Lower lobe of right lung (tissue), 2 donors: Measurements from ENCODE around the gene C1orf198. TPM values are rescaled to one million over a fixed set of nuclear protein-coding genes. Genes with fewer than 3 reads are reported as not detected.

Source experiments
- ATAC-seq, 2 donors: fragments of 200-7000 bp; cut with Tn5 transposase; one replicate each; pipeline ENCODE4 v1.9.1; 2020 to 2022; ENCODE audit warnings: mild to moderate bottlenecking in 2 of 2, moderate library complexity in 2 of 2
- DNase-seq: peaks from one replicate; pipeline ENCODE4 v3.0.0-alpha.2; 2020
- H3K27ac ChIP-seq: fragments of 200-600 bp; one replicate; pipeline ENCODE4 v1.8.0; 2022
- H3K27me3 ChIP-seq: fragments of 200-600 bp; one replicate; pipeline ENCODE4 v1.8.0; 2022; ENCODE audit warnings: low read depth
- H3K36me3 ChIP-seq: fragments of 200-600 bp; one replicate; pipeline ENCODE4 v1.8.0; 2022; ENCODE audit warnings: mild to moderate bottlenecking
- H3K4me1 ChIP-seq: fragments of 200-600 bp; one replicate; pipeline ENCODE4 v1.8.0; 2022
- H3K4me3 ChIP-seq: fragments of 200-600 bp; one replicate; pipeline ENCODE4 v1.8.0; 2022; ENCODE audit warnings: mild to moderate bottlenecking
- H3K9me3 ChIP-seq: fragments of 200-600 bp; one replicate; pipeline ENCODE4 v1.8.0; 2022
- CTCF ChIP-seq: fragments of 200-600 bp; IDR thresholded peaks from one replicate; pipeline ENCODE4 v1.8.0; 2022; ENCODE audit warnings: antibody characterized with exemption, mild to moderate bottlenecking
- intact Hi-C: fragments of 100-400 bp; cut with DNase I; formaldehyde crosslinking; loops from one replicate; pipeline ENCODE4 v1.11.0; 2022
- total RNA-seq: library from RNA; stranded (reverse); fragmentation: NEBNext Ultra II Directional; extraction: Animal tissue kit (Norgen Biotek cat#: 25700); gene quantifications from one replicate; pipeline ENCODE4 v1.2.1, GENCODE V29; 2021
- donor health status: DM: no; HTN: yes; CAD: no; lungs with severe emphysema.

Gene C1orf198
- total RNA-seq, 1 donor from 2014 or later, result 101 TPM

DNA sequence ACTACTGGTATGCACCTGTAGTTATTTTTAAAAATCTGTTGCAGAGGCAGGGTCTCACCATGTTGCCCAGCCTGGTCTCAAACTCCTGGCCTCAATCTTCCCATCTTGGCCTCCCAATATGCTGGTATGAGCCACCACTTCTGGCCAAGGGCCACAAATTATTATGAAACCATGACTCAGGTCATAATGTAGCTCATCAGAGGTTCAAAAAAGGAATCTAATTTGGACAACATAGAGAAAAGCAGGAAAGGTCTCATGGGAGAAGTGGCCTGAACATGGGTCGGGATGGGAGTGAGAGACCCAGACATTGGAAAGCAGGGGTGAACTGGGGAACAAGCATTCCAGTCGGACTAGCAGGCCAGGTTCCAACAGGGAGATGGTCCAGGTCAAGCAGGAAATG, 45.2 kb upstream of the C1orf198 start:
- TF ChIP-seq CTCF, result no peak
- peaks cover 5% of the 10 kb centered on the region for H3K4me1 ChIP-seq
- H3K27ac ChIP-seq, result no peak overlapping the region
- no peaks in the 10 kb centered on the region for H3K27me3 ChIP-seq
- no peak overlapping the region for H3K4me3 ChIP-seq
- no peaks in the 10 kb centered on the region for H3K9me3 ChIP-seq
- ATAC-seq (no peak), DNase-seq (no peak)
- H3K36me3 ChIP-seq, result peaks cover 77% of the 10 kb centered on the region
- intact Hi-C loops, result loop anchor here (10.0 kb wide), 1 partner anchor 99 kb away; no protein-coding TSS in a partner anchor

DNA sequence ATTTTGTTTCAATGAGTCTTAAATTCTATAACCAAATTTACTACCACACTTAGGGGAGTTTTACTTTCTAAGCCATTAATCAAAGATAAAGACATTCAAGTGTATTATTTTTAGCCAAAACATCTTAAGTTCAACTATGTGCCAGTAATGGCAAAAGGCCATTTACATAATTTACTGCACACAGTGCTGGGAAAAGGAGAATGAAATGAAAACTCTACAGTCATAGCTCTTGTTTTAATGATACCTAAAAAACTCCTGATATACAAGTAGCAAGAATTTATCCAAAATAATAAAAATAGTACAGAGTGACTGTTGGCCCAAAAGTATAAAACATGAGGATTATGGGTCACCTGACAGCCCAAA, 42.4 kb upstream of the C1orf198 start:
- TF ChIP-seq CTCF, result no peak
- DNase-seq (no peak), ATAC-seq (no peak)
- Histone ChIP-seq H3K4me1 (peaks cover 8% of the 10 kb centered on the region), H3K9me3 (no peaks in the 10 kb centered on the region), H3K27me3 (no peaks in the 10 kb centered on the region), H3K36me3 (peaks cover 90% of the 10 kb centered on the region), H3K4me3 (no peak overlapping the region), H3K27ac (no peak overlapping the region)
- intact Hi-C loops, result loop anchor here (10.0 kb wide), 1 partner anchor 96 kb away; no protein-coding TSS in a partner anchor

- Histone ChIP-seq H3K4me3 (no peak overlapping the region), H3K27me3 (no peaks in the 10 kb centered on the region), H3K36me3 (peaks cover 88% of the 10 kb centered on the region), H3K4me1 (peaks cover 8% of the 10 kb centered on the region), H3K9me3 (no peaks in the 10 kb centered on the region), H3K27ac (no peak overlapping the region)
- no peak for ATAC-seq
- no peak for DNase-seq
- intact Hi-C loops, result loop anchor here (10.0 kb wide), 1 partner anchor 95 kb away; no protein-coding TSS in a partner anchor
- TF ChIP-seq CTCF, result no peak
Measured at GRCh38 chr1:230909974-230910754, 41.8 kb upstream of the C1orf198 start.

DNA sequence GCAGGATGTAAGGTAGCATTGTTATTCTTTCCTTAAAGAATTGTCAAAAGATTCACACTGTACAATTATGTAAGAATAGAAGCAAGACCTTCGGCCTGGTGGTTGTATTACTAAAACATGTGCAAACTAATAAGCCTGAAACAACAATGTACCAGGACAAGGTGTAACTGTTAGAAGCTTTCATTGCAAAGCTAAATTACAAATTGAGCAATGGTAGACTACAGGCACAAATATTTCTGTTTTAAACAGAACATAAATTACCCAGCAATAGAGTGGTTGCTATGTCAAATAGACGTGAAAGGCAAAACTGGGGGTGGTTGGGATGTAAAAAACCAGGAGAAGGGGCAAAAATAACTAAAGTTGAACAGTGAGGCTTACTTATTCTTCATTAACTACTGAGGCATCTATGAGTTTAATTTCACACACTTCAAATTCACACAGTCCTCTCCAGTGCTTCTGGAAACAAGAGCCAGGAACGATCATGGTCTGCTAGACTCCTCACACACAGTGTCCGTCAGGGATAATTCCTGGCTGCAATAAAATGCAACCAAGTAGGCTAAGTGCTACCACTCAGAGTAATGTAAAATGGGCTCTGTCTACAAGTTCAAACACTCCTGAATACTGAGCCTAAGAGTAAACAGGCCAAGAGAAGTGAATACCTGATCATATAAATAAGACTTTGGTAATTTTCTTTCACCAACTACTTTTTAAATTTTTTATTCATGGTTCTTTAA, 39.3 kb upstream of the C1orf198 start:
- Histone ChIP-seq H3K27ac (peak overlapping the region; percentile 21), H3K4me3 (no peak overlapping the region), H3K9me3 (no peaks in the 10 kb centered on the region), H3K27me3 (no peaks in the 10 kb centered on the region), H3K36me3 (peaks cover 79% of the 10 kb centered on the region), H3K4me1 (peaks cover 8% of the 10 kb centered on the region)
- no peak for TF ChIP-seq CTCF
- DNase-seq (no peak), ATAC-seq (peak; percentile 74 to 82)
- intact Hi-C loops, result no loop called here

- Histone ChIP-seq H3K4me1 (peaks cover 8% of the 10 kb centered on the region), H3K9me3 (no peaks in the 10 kb centered on the region), H3K27ac (no peak overlapping the region), H3K4me3 (no peak overlapping the region), H3K27me3 (no peaks in the 10 kb centered on the region), H3K36me3 (peaks cover 69% of the 10 kb centered on the region)
- DNase-seq (no peak), ATAC-seq (no peak)
- intact Hi-C loops, result no loop called here
- no peak for TF ChIP-seq CTCF
Measured at GRCh38 chr1:230906226-230906625, 37.9 kb upstream of the C1orf198 start.
